Aorta (tissue), 5 donors: ENCODE data around the gene ZBTB47. TPM values are rescaled to one million over a fixed set of nuclear protein-coding genes. Genes with fewer than 3 reads are reported as not detected.

ENCODE experiments used
- ATAC-seq: fragments of 200-7000 bp; cut with Tn5 transposase; one replicate; pipeline ENCODE4 v1.9.1; 2022; ENCODE audit warnings: moderate library complexity; ENCODE audit not compliant: low FRiP score
- DNase-seq, 2 donors: peaks; one replicate each; pipeline ENCODE4 v3.0.0-alpha.2; 2020
- H3K27ac ChIP-seq, 2 donors: one replicate each; pipeline ENCODE4 v1.5.1; 2013; ENCODE audit warnings: low read length in 2 of 2, mild to moderate bottlenecking in 2 of 2, moderate library complexity in 2 of 2, control low read depth in 1 of 2, inconsistent platforms in 1 of 2, low read depth in 1 of 2
- H3K27me3 ChIP-seq, 2 donors: one replicate each; pipeline ENCODE4 v1.6.1; 2013; ENCODE audit warnings: control low read depth in 1 of 2, low read length in 1 of 2, mild to moderate bottlenecking in 1 of 2, moderate library complexity in 1 of 2; ENCODE audit not compliant: insufficient read depth in 2 of 2, control insufficient read depth in 1 of 2
- H3K36me3 ChIP-seq, 2 donors: one replicate each; pipeline ENCODE4 v1.6.1; 2013; ENCODE audit warnings: control low read depth in 1 of 2, low read length in 1 of 2, mild to moderate bottlenecking in 1 of 2; ENCODE audit not compliant: insufficient read depth in 2 of 2, control insufficient read depth in 1 of 2
- H3K4me1 ChIP-seq, 2 donors: one replicate each; pipeline ENCODE4 v1.6.1; 2013; ENCODE audit warnings: low read length in 2 of 2, control low read depth in 1 of 2, mild to moderate bottlenecking in 1 of 2, moderate library complexity in 1 of 2; ENCODE audit not compliant: insufficient read depth in 2 of 2, control insufficient read depth in 1 of 2
- H3K4me3 ChIP-seq, 2 donors: one replicate each; pipeline ENCODE4 v1.5.1; 2013; ENCODE audit warnings: low read length in 2 of 2, control low read depth in 1 of 2, mild to moderate bottlenecking in 1 of 2
- H3K9me3 ChIP-seq: one replicate; pipeline ENCODE4 v1.6.1; 2013; ENCODE audit warnings: mild to moderate bottlenecking, low read length; ENCODE audit not compliant: control insufficient read depth
- WGBS, 2 donors: extraction: QIAGEN DNeasy Blood & Tissue Kit; methylation state at CpG; one replicate each; pipeline ENCODE4 v1.1.7; 2013; 5-methylcytosine and 5-hydroxymethylcytosine counted together
- intact Hi-C, 2 donors: fragments of 100-400 bp; cut with DNase I; formaldehyde crosslinking; loops; one replicate each; pipeline versions ENCODE4 v1.14.2 to v1.15.0; 2022
- polyA plus RNA-seq, 2 donors: library from polyadenylated mRNA; stranded (reverse); fragments of 200-250 nt; gene quantifications; one replicate each; pipeline ENCODE4 v1.2.3, GENCODE V29; 2013
- total RNA-seq, 2 donors: library from RNA; stranded (reverse); fragmentation: NEBNext Ultra II Directional; extraction: Animal tissue kit (Norgen Biotek cat#: 25700); gene quantifications; one replicate each; pipeline ENCODE4 v1.2.1, GENCODE V29; 2021
- donor health status: healthy with polysubstance abuse.
- donor health status: Bipolar disorder and iron deficiency.
- donor health status: DM: no; HTN: no; CAD: no.
- donor health status: DM: no; HTN: no; CAD: no.
- donor health status: DM: yes; HTN: yes; CAD: no.

Gene ZBTB47
- total and polyA plus RNA-seq, 4 donors, result 42.3 to 82.0 (median 74.8) TPM

- DNase-seq (no peak), ATAC-seq (no peak)
- WGBS, 2 donors, result 81 to 87% methylated on average over 1 of the region's 1 CpG
- H3K4me1 ChIP-seq, result no peaks in the 10 kb centered on the region
- no peak overlapping the region for H3K4me3 ChIP-seq
- no peaks in the 10 kb centered on the region for H3K9me3 ChIP-seq
- H3K36me3 ChIP-seq, result peaks cover 6 to 13% of the 10 kb centered on the region in 2 donors
- no peaks in the 10 kb centered on the region for H3K27me3 ChIP-seq
- no peak overlapping the region for H3K27ac ChIP-seq
- intact Hi-C loops, result no loop called here
Observed at GRCh38 chr3:42632146-42632545, 21.4 kb upstream of the ZBTB47 start.

- H3K9me3 ChIP-seq, result no peaks in the 10 kb centered on the region
- H3K4me3 ChIP-seq, result no peak overlapping the region
- no peak overlapping the region for H3K27ac ChIP-seq
- DNase-seq, result no peak
- intact Hi-C loops, result no loop called here
- no peaks in the 10 kb centered on the region for H3K27me3 ChIP-seq
- no peak for ATAC-seq
- H3K36me3 ChIP-seq, result peaks cover 6 to 24% of the 10 kb centered on the region in 2 donors
- 66 to 70% methylated on average over 6 of the region's 6 CpGs for WGBS, 2 donors
- H3K4me1 ChIP-seq, result peaks cover 0 to 3% of the 10 kb centered on the region in 2 donors
Observed at GRCh38 chr3:42633544-42633943, 20.0 kb upstream of the ZBTB47 start.

- Histone ChIP-seq H3K4me3 (no peak overlapping the region), H3K27me3 (no peaks in the 10 kb centered on the region), H3K9me3 (no peaks in the 10 kb centered on the region), H3K27ac (no peak overlapping the region), H3K4me1 (peaks cover 0 to 7% of the 10 kb centered on the region in 2 donors), H3K36me3 (peaks cover 5 to 27% of the 10 kb centered on the region in 2 donors)
- ATAC-seq (no peak), DNase-seq (no peak)
- intact Hi-C loops, result no loop called here
- 84 to 89% methylated on average over 2 of the region's 2 CpGs for WGBS, 2 donors
Observed at GRCh38 chr3:42635111-42635510, 18.4 kb upstream of the ZBTB47 start.

- DNase-seq, result no peak
- no peaks in the 10 kb centered on the region for H3K9me3 ChIP-seq
- H3K36me3 ChIP-seq, result peaks cover 6 to 24% of the 10 kb centered on the region in 2 donors
- H3K4me3 ChIP-seq, result no peak overlapping the region
- H3K27ac ChIP-seq, result no peak overlapping the region
- ATAC-seq, result no peak
- 81 to 82% methylated on average over 6 of the region's 6 CpGs for WGBS, 2 donors
- peaks cover 0 to 7% of the 10 kb centered on the region in 2 donors for H3K4me1 ChIP-seq
- intact Hi-C loops, result no loop called here
- no peaks in the 10 kb centered on the region for H3K27me3 ChIP-seq
Observed at GRCh38 chr3:42637001-42637400, 16.5 kb upstream of the ZBTB47 start.

- intact Hi-C loops, result no loop called here
- Histone ChIP-seq H3K27ac (no peak overlapping the region), H3K4me3 (no peak overlapping the region)
Observed at GRCh38 chr3:42638339-42638842, 15.1 kb upstream of the ZBTB47 start.

GRCh38 chr3:42639192-42639591, 14.3 kb upstream of the ZBTB47 start:
- H3K36me3 ChIP-seq, result peaks cover 6 to 24% of the 10 kb centered on the region in 2 donors
- no peaks in the 10 kb centered on the region for H3K9me3 ChIP-seq
- WGBS, 2 donors, result 85 to 90% methylated on average over 6 of the region's 6 CpGs
- intact Hi-C loops, result no loop called here
- no peak for ATAC-seq
- H3K4me1 ChIP-seq, result peaks cover 0 to 7% of the 10 kb centered on the region in 2 donors
- H3K27me3 ChIP-seq, result no peaks in the 10 kb centered on the region
- H3K27ac ChIP-seq, result peak overlapping the region in 1 of 2 donors; percentile 76
- no peak overlapping the region for H3K4me3 ChIP-seq
- no peak for DNase-seq

More at GRCh38 chr3:42638339-42638842, 15.1 kb upstream of the ZBTB47 start:
- peaks cover 0 to 7% of the 10 kb centered on the region in 2 donors for H3K4me1 ChIP-seq
- no peaks in the 10 kb centered on the region for H3K9me3 ChIP-seq
- peaks cover 6 to 24% of the 10 kb centered on the region in 2 donors for H3K36me3 ChIP-seq
- 70 to 73% methylated on average over 6 of the region's 6 CpGs for WGBS, 2 donors
- ATAC-seq (no peak), DNase-seq (no peak)
- no peaks in the 10 kb centered on the region for H3K27me3 ChIP-seq

GRCh38 chr3:42640129-42640528, 13.4 kb upstream of the ZBTB47 start:
- Histone ChIP-seq H3K4me3 (no peak overlapping the region), H3K36me3 (peaks cover 9 to 24% of the 10 kb centered on the region in 2 donors), H3K4me1 (peaks cover 0 to 7% of the 10 kb centered on the region in 2 donors), H3K9me3 (no peaks in the 10 kb centered on the region), H3K27me3 (no peaks in the 10 kb centered on the region), H3K27ac (no peak overlapping the region)
- DNase-seq (no peak), ATAC-seq (no peak)
- intact Hi-C loops, result no loop called here

GRCh38 chr3:42640771-42641370, 12.6 kb upstream of the ZBTB47 start:
- Histone ChIP-seq H3K36me3 (peaks cover 9 to 24% of the 10 kb centered on the region in 2 donors), H3K27me3 (no peaks in the 10 kb centered on the region), H3K9me3 (no peaks in the 10 kb centered on the region), H3K4me3 (no peak overlapping the region), H3K27ac (no peak overlapping the region), H3K4me1 (peaks cover 0 to 7% of the 10 kb centered on the region in 2 donors)
- intact Hi-C loops, result no loop called here
- WGBS, 2 donors, result 79 to 85% methylated on average over 6 of the region's 6 CpGs
- ATAC-seq (no peak), DNase-seq (no peak)

- ATAC-seq (no peak), DNase-seq (no peak)
- Histone ChIP-seq H3K27ac (no peak overlapping the region), H3K4me1 (peaks cover 0 to 2% of the 10 kb centered on the region in 2 donors), H3K36me3 (peaks cover 0 to 5% of the 10 kb centered on the region in 2 donors), H3K27me3 (no peaks in the 10 kb centered on the region), H3K9me3 (no peaks in the 10 kb centered on the region), H3K4me3 (no peak overlapping the region)
- intact Hi-C loops, result no loop called here
- WGBS, 2 donors, result 68 to 71% methylated on average over 5 of the region's 5 CpGs
Observed at GRCh38 chr3:42647821-42648459, 5.6 kb upstream of the ZBTB47 start.
